Measurements from ENCODE around the gene UBE2QL1. TPM values are rescaled to one million over a fixed set of nuclear protein-coding genes. Genes with fewer than 3 reads are reported as not detected.

The UBE2QL1 gene
- total RNA-seq, 1 donor from 2014 or later, result not detected

DNA sequence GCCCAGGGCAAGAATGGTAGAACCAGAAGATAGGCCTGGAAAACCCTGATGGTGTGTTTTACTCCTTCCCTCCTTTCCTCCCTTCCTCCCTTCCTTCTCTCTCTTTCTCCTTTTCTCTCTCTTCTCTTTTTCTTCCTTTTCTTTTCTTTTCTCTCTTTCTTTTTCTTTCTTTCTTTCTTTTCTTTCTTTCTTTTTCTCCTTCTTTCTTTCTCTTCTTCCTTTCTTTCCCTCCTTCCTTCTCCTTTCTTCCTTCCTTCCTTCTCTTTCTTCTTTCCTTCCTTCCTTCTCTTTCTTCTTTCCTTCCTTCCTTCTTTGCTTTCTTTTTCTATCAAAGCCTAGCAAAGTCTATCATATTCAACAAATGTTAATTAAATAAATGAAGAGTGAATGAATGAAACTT, 24.0 kb upstream of the UBE2QL1 start:
- H3K4me3 ChIP-seq (ENCODE audit: low read depth, low read length), result no peak overlapping the region
- DNase-seq (ENCODE audit: low read depth), result no peak
- TF ChIP-seq, protein P1, sequence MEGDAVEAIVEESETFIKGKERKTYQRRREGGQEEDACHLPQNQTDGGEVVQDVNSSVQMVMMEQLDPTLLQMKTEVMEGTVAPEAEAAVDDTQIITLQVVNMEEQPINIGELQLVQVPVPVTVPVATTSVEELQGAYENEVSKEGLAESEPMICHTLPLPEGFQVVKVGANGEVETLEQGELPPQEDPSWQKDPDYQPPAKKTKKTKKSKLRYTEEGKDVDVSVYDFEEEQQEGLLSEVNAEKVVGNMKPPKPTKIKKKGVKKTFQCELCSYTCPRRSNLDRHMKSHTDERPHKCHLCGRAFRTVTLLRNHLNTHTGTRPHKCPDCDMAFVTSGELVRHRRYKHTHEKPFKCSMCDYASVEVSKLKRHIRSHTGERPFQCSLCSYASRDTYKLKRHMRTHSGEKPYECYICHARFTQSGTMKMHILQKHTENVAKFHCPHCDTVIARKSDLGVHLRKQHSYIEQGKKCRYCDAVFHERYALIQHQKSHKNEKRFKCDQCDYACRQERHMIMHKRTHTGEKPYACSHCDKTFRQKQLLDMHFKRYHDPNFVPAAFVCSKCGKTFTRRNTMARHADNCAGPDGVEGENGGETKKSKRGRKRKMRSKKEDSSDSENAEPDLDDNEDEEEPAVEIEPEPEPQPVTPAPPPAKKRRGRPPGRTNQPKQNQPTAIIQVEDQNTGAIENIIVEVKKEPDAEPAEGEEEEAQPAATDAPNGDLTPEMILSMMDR (conservative IDR thresholded peaks at IDR 0.05; ENCODE audit: low read depth, low read length), result no peak

DNA sequence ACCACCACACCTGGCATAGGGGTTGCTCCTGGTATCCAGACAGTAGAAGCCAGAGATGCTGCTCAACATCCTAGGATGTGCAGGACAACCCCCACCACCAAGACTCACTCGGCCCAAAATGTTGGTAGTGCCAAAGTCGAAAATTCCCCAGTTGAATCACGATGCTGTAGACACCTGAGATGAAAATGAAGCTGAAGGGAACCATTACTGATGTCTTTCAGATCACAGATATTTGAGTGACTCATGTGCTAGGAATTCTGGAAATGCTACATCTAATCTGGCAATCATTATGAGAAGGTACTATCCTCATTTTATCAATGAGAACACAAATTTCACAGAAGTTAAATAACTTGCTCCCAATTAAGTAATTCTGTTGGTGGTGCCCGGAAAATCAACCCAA, 21.0 kb upstream of the UBE2QL1 start:
- TF ChIP-seq, protein P1 (conservative IDR thresholded peaks at IDR 0.05; ENCODE audit: low read depth, low read length), result no peak
- DNase-seq (ENCODE audit: low read depth), result no peak
- no peak overlapping the region for H3K4me3 ChIP-seq (ENCODE audit: low read depth, low read length)

DNA sequence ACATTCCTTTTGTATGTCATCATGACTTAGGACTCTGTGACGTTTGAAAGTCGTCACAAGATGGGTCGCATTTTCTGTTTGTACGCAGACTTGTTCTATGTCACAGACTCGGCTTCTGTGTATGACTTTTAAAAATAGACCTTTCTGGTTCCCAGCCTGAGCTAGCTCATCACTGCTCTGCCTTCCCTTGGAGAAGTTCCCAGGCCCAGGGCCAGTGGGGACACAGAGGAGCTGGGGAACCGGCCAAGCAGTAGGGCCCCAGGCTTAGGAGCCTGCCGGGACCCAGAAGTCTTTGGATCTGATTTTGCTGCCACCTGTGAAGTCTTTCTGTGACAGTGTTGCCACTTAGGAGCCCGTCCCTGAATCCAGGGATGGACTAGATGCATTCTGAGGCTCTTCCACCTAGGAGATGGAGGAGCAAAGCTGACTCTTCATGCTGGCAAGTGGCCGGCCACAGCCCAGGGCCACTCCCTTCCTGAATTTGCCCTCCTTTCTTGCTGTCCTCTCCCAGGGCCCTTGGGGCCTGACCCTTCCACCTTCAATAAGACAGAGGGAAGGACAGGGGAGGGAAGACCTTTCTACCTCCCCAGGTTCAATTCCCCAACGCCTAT, 18.1 kb upstream of the UBE2QL1 start:
- H3K4me3 ChIP-seq (ENCODE audit: low read depth, low read length), result no peak overlapping the region
- TF ChIP-seq, protein P1 (conservative IDR thresholded peaks at IDR 0.05; ENCODE audit: low read depth, low read length), result no peak
- no peak for DNase-seq (ENCODE audit: low read depth)

DNA sequence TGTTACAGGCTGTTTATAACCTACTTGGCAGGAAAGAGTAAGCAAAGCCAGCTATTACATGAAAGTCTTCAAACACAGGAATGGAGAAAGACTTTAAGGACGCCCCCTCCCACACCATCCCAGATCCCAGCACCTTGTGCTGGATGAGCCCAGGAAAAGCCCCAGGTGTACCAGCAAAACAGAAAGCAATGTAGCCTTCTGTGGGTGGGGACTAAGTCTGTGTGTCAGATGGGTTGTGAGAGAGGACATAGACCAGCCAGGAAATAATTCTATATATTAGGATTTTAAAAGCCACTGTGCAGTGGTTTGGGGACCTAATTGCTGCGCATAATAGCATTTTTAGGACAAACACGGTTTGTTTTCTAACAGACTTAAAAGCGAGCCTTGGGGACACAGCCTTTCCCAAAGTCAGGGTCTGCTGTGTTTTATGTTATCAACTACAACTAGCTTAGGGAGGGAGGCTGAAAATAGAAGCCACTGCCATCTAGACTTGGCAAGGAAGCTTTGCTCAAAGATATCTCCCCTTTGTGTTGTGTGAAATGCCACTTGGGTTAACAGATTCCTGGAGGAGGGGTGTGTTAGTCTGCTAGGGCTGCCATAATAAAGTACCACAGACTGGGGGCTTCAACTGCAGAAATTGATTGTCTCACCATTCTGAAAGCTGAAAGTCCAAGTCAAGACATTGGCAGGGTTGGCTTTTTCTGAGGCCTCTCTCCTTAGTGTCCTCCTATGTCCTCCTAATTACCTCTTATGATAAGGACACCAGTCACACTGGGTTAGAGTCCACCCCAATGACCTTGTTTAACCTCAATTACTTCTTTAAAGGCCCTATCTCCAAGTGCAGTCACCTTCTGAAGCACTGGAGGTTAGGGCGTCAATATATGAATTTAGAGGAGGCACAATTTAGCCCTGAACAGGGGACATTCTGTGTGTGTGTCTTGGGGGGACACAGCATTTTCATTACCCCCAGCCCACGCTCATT, 17.2 kb upstream of the UBE2QL1 start:
- TF ChIP-seq, protein P1 (conservative IDR thresholded peaks at IDR 0.05; ENCODE audit: low read depth, low read length), result no peak
- DNase-seq (ENCODE audit: low read depth), result no peak
- H3K4me3 ChIP-seq (ENCODE audit: low read depth, low read length), result no peak overlapping the region

DNA sequence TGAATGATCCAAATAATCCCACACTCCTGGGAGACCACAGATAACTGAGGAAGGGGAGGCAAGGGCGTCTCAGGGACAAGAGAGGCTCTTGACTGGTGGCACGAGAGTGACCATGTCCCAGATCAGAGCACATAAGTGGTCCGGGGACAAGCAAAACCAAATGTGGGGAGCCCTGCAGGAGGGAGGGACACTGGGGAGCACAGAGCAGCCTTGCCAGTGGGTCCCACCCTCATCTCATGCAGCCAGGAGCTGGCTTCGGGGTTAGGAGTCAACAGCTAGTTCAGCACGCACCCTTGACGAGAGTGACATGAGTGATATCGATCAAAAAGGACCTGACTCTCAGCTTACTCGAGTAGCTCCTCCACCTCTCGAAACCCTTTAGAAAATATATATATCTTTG, 16.5 kb upstream of the UBE2QL1 start:
- TF ChIP-seq, protein P1 (conservative IDR thresholded peaks at IDR 0.05; ENCODE audit: low read depth, low read length), result no peak
- no peak overlapping the region for H3K4me3 ChIP-seq (ENCODE audit: low read depth, low read length)
- no peak for DNase-seq (ENCODE audit: low read depth)

DNA sequence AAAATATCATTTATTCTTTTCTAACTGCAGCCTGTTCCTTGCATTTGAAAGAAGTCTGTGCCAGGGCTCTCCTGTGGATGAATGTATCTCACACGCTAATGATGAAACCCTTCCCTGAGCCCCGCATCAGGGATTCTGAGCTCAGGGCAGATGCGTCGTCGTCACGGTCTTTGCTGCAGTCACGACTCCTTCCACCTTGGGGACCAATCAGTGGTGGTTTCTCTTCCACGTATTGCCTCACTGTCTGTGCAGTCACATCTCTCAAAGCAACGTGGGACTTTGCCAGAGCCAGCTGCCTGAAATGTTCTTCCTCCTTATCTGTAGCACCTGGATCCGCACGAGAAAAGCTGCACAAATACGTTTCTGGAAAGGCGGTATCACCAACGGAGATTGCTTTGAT, 13.9 kb upstream of the UBE2QL1 start:
- no peak overlapping the region for H3K4me3 ChIP-seq (ENCODE audit: low read depth, low read length)
- no peak for DNase-seq (ENCODE audit: low read depth)
- TF ChIP-seq, protein P1 (conservative IDR thresholded peaks at IDR 0.05; ENCODE audit: low read depth, low read length), result no peak
